ENCODE results near the gene RAB32.
"Not testable (repeated sequence)": the region's sequence is repeated elsewhere in the genome, so short reads cannot be mapped to it uniquely, and the experiment has no call there.

The RAB32 gene

GRCh38 chr6:146543211-146543939 is at the start of gene RAB32:
Gene RAB32, plus strand, starts transcription at chr6:146543833. Its CDS starts 39 bp downstream, at chr6:146543872.
- peak; percentile 19 for DNase-seq

- DNase-seq = no peak
These were observed 45.3 kb upstream of the RAB32 start for GRCh38 chr6:146498309-146498708.

GRCh38 chr6:146503096-146503495 is 40.5 kb upstream of the RAB32 start:
- DNase-seq = no peak

DNA sequence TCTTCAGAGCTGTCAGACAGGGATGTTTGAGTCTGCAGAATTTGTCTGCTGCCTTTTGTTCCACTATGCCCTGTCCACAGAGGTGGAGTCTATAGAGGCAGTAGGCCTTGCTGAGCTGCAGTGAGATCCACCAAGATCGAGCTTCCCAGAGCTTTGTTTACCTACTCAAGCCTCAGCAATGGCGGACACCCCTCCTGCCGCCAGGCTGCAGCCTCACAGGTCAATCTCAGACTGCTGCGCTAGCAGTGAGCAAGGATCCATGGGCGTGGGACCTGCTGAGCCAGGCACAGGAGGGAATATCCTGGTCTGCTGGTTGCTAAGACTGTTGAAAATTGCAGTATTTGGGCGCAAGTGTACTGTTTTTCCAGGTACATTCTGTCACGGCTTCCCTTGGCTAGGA is 28.4 kb upstream of the RAB32 start:
- DNase-seq = no peak

DNA sequence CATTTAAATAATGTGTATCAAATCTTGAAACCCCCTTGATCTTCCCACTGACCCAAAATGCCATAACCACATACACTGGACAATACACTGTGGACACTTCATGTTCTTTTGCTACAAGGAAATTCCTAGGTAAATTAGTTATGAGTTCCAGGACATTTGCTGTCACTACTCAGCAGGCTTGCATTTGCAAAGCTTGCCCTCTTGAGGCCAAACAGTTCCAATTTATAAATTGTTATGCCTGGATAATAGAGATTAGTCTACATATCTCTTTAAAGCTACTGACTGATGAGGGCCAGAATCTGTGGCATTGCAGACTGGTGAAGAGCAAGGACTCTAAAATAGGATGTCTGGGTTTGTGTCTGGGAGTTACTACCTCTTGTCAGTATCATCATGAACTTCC is 17.4 kb upstream of the RAB32 start:
- DNase-seq = no peak

- no peak for DNase-seq
These were observed 10.9 kb upstream of the RAB32 start for GRCh38 chr6:146532702-146533101.

DNA sequence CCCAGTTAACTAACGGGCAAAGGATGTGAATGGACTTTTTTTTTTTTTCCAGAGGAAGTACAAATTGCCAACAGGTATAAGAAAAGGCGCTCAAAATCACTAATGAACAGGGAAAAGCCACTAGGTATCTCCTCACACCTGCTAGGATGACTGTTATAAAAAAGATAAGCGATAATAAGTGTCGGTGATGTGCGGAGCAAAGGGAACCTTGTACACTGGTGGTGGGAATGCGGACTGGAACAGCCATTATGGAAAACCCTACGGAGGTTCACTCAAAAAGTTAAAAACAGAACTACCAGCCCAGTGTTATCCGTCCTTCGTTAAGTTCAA is 787 bp upstream of the RAB32 start:
- no peak for DNase-seq

DNA sequence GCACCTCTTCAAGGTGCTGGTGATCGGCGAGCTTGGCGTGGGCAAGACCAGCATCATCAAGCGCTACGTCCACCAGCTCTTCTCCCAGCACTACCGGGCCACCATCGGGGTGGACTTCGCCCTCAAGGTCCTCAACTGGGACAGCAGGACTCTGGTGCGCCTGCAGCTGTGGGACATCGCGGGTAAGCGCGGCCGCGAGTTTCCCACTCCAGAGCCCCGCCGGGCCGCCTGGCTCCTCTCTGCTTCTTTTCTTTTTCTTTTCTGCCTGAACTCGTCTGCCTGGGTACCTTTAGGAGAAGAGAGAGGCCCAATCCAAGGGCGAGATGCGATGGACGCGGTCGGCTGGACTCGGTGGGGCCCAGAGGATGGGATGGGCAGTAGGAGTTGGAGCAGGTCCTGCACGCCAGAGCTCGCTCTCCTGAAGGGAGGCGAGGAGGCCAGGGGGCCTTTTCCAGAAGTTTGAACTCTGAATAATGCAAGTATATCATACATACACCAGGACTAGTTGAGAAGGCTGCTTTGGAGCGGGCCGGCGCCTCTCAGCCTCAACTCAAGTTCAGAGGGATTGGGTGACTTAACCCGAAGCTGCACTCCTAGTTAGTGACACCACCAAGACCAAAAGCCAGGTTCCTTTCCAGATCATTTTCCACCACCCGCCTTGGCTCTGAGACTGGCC is 445 bp downstream of the RAB32 start:
- DNase-seq = no peak

GRCh38 chr6:146544616-146545182 is 1.1 kb downstream of the RAB32 start:
- DNase-seq = no peak

GRCh38 chr6:146545581-146545980 is 1.9 kb downstream of the RAB32 start:
- DNase-seq = no peak

DNA sequence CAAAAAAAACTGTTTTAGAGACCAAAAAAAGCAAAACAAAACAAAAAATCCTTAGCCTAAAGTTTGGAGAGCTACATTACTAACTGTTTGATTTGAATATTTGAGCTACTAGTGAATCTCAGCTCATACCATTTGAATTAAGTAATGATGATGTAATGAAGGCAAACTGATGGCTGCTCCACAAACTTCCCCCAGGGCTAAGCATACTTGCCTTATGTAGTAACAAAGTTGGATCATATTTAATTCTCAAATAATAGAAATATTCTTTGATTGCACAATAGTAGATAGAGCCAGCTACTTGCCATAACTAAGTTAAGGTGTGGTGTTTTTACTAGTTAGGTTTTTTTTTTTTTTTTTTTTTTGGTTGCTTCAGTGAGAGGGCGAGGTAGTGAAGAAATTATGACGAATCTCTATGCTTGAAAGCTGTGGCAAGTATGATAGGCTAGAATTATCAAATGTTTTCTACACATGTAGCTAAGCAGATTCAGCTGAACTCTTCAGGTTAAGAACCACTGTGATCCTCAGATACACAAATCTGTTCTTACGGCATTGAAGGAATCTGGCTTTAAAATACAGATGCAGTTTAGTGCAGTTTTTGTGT is 2.9 kb downstream of the RAB32 start:
- no peak for DNase-seq

DNA sequence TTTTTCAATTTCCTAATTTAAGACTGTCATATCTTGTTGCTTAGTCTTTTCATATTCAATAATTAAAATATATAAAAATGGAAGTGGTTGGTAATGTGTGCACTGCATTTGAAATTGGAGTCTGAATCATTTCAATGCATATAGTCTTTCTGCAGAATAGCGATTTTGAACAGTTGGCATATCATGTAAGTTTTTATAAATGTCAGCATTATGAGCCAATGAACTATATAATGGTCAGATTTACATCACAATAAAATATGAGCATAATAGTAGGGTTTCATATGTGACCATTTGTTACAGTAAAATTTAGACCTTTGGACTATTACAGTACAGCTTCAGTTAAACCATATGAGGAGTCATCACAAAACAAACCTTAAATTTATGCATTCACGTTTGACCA is 4.3 kb downstream of the RAB32 start:
- no peak for DNase-seq

GRCh38 chr6:146548898-146549374 is 5.3 kb downstream of the RAB32 start:
- no peak for DNase-seq

DNA sequence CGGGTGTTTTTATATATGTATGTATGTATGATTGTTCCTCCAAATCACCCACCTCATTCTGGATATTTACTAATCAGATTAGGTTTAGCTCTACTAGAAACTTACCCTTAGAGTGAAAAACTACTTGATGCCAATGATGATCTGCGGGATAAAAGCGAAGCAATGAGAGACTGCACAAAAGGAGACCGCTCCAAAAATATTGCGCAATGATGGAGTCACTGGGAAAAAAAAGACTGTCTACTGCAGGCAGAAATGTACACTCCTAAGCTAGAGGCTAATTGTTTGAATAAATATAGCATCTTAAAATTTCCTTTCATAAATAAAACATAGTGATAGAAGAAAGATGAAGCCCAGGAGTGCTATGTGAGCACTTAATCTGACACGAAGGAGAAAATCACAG is 7.3 kb downstream of the RAB32 start:
- no peak for DNase-seq

- DNase-seq = no peak
These were observed 7.9 kb downstream of the RAB32 start for GRCh38 chr6:146551545-146551944.

GRCh38 chr6:146553377-146554135 is 9.9 kb downstream of the RAB32 start:
- no peak for DNase-seq

- no peak for DNase-seq
These were observed 17.0 kb downstream of the RAB32 start for GRCh38 chr6:146560607-146561006.

GRCh38 chr6:146566661-146567060 is 23.0 kb downstream of the RAB32 start:
- not testable (repeated sequence) for DNase-seq

DNA sequence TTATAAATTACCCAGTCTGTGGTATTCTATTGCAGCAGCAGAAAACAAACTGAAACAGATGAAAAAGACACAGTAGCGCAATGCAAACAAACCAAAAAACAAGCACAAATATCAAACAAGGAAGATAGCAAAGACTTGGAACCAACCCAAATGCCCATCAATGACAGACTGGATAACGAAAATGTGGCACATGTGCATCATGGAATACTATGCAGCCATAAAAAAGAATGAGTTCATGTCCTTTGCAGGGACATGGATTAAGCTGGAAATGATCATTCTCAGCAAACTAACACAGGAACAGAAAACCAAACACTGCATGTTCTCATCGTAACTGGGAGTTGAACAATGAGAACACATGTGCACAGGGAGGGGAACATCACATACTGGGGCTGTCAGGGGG is 25.0 kb downstream of the RAB32 start:
- not testable (repeated sequence) for DNase-seq

DNA sequence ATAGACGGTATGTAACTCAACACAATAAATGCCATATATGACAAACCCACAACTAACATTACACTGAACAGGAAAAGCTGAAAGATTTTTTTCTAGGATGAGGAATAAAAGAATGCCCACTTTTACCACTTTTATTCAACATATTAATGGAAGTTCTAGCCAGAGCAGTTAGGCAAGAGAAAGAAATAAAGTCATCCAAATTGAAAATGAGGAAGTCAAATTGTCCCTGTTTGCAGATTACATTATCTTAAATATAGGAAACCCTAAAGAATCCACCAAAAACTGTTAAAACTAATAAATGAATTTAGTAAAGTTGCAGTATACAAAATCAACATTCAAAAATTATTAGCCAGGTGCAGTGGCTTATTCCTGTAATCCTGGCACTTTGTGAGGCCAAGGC is 30.6 kb downstream of the RAB32 start:
- DNase-seq = no peak

DNA sequence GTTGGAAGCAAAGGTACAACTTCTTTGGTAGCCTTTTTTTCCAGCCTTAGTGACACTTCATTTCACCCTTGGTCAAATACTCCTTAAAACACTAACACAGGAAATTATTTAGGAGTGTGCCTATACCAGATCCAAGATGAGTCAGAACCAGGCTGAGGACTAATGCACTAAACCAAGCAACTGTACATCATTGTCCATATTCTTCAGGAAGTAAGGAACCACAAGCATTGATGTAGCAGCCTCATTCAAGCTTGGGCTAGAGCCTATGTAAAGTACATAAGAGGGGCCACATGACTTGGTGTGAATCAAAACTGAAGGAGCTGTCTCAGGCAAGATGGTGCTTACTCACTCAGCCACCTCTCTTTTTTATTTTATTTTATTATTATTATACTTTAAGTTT is 34.4 kb downstream of the RAB32 start:
- DNase-seq = no peak

GRCh38 chr6:146581968-146582367 is 38.3 kb downstream of the RAB32 start:
- no peak for DNase-seq

GRCh38 chr6:146582857-146583256 is 39.2 kb downstream of the RAB32 start:
- DNase-seq = no peak
